GM18507 (cell line): Measurements from ENCODE around the gene STXBP1.

Experiments
- DNase-seq: peaks from one replicate; pipeline ENCODE4 v3.0.0; 2011; ENCODE audit warnings: low read depth; ENCODE audit not compliant: insufficient read length; ENCODE audit errors: extremely low spot score
- FAIRE-seq: peaks from 2 replicates; lab custom pipeline; 2011; peaks lifted over from hg19 to GRCh38; lab: Jason Lieb, UNC

STXBP1 gene

GRCh38 chr9:127644146-127644827 lies 32.2 kb downstream of the STXBP1 start:
- FAIRE-seq (no peak), DNase-seq (no peak)

GRCh38 chr9:127644943-127645342 lies 32.9 kb downstream of the STXBP1 start:
- FAIRE-seq (no peak), DNase-seq (no peak)

- DNase-seq (no peak), FAIRE-seq (no peak)
Observed at GRCh38 chr9:127647451-127647850, 35.4 kb downstream of the STXBP1 start.

- FAIRE-seq, result no peak
- no peak for DNase-seq
Observed at GRCh38 chr9:127650518-127650917, 38.4 kb downstream of the STXBP1 start.

- FAIRE-seq (no peak), DNase-seq (no peak)
Observed at GRCh38 chr9:127651697-127652610, 39.9 kb downstream of the STXBP1 start.

GRCh38 chr9:127652733-127653132 lies 40.7 kb downstream of the STXBP1 start:
- FAIRE-seq, result no peak
- no peak for DNase-seq

GRCh38 chr9:127654619-127655018 lies 42.5 kb downstream of the STXBP1 start:
- no peak for FAIRE-seq
- DNase-seq, result no peak

- DNase-seq, result no peak
- FAIRE-seq, result no peak
Observed at GRCh38 chr9:127658428-127658827, 46.4 kb downstream of the STXBP1 start.

GRCh38 chr9:127660886-127661741 lies 49.0 kb downstream of the STXBP1 start:
- DNase-seq, result no peak

GRCh38 chr9:127662617-127663016 lies 50.5 kb downstream of the STXBP1 start:
- DNase-seq (no peak), FAIRE-seq (no peak)

More at GRCh38 chr9:127660886-127661741, 49.0 kb downstream of the STXBP1 start:
- no peak for FAIRE-seq

- FAIRE-seq (no peak), DNase-seq (no peak)
Observed at GRCh38 chr9:127664324-127664677, 52.2 kb downstream of the STXBP1 start.

GRCh38 chr9:127664678-127665507 lies 52.8 kb downstream of the STXBP1 start:
- no peak for DNase-seq
- FAIRE-seq, result no peak

- FAIRE-seq (no peak), DNase-seq (no peak)
Observed at GRCh38 chr9:127667127-127667844, 55.2 kb downstream of the STXBP1 start.

- DNase-seq (no peak), FAIRE-seq (no peak)
Observed at GRCh38 chr9:127667906-127668305, 55.8 kb downstream of the STXBP1 start.

GRCh38 chr9:127673234-127673633 lies 61.2 kb downstream of the STXBP1 start:
- no peak for FAIRE-seq

GRCh38 chr9:127676638-127677037 lies 64.6 kb downstream of the STXBP1 start:
- DNase-seq (no peak), FAIRE-seq (no peak)

More at GRCh38 chr9:127673234-127673633, 61.2 kb downstream of the STXBP1 start:
- DNase-seq, result no peak

GRCh38 chr9:127679506-127679905 lies 67.4 kb downstream of the STXBP1 start:
- FAIRE-seq (no peak), DNase-seq (no peak)

GRCh38 chr9:127680226-127680625 lies 68.1 kb downstream of the STXBP1 start:
- FAIRE-seq (no peak), DNase-seq (no peak)
